HEK293T (cell line): ENCODE measurements around the gene FGFR3.
"Not testable (repeated sequence)": the region's sequence is repeated elsewhere in the genome, so short reads cannot be mapped to it uniquely, and the experiment has no call there.

Experiments used
- CTBP1 ChIP-seq: fragments of 450-650 bp; IDR thresholded peaks from 2 replicates; pipeline ENCODE4 v1.6.1; 2016; ENCODE audit warnings: borderline replicate concordance
- ELF4 ChIP-seq: fragments of 450-650 bp; IDR thresholded peaks from 2 replicates; pipeline ENCODE4 v1.6.1; 2017; ENCODE audit warnings: antibody characterized with exemption
- LEF1 ChIP-seq: fragments of 450-650 bp; IDR thresholded peaks from 2 replicates; pipeline ENCODE4 v1.6.1; 2017; ENCODE audit warnings: mild to moderate bottlenecking, borderline replicate concordance
- NFRKB ChIP-seq: fragments of 450-650 bp; IDR thresholded peaks from 2 replicates; pipeline ENCODE4 v1.6.1; 2016; ENCODE audit warnings: mild to moderate bottlenecking, moderate library complexity
- SP1 ChIP-seq: fragments of 450-650 bp; IDR thresholded peaks from 2 replicates; pipeline ENCODE4 v1.6.1; 2017
- TARDBP ChIP-seq: fragments of 450-650 bp; IDR thresholded peaks from 2 replicates; pipeline ENCODE4 v1.6.1; 2016

DNA sequence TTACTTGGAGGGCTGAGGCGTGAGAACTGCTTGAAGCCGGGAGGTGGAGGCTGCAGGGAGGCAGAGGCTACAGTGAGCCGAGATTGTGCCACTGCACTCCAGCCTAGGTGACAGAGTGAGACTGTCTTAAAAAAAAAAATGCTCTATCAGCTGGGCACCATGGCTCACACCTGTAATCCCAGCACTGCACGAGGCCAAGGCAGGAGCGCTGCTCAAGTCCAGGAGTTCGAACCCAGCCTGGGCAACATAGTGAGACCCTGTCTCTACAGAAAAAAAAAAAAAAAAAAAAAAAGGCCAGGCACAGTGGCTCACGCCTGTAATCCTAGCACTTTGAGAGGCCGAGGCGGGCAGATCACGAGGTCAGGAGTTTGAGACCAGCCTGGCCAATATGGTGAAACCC is 51.5 kb downstream of the FGFR3 start:
- TF ChIP-seq ELF4, SP1, CTBP1, NFRKB, TARDBP, LEF1: not testable (repeated sequence)
